Mesothelial cell of epicardium (in vitro differentiated cells): Measurements from ENCODE around the gene RAB26. TPM values are rescaled to one million over a fixed set of nuclear protein-coding genes. Genes with fewer than 3 reads are reported as not detected.

ENCODE experiments used
- DNase-seq, 2 experiments: peaks; one replicate each; pipeline ENCODE4 v3.0.0; 2021; ENCODE audit warnings: low spot score in 2 of 2; ENCODE audit not compliant: unreplicated experiment in 2 of 2
- H3K27ac Mint-ChIP-seq: 2 replicates; pipeline ENCODE4 v1.8.0; 2021; ENCODE audit warnings: mixed read lengths
- H3K27me3 Mint-ChIP-seq: 2 replicates; pipeline ENCODE4 v1.8.0; 2021; ENCODE audit warnings: low read depth, mixed read lengths
- H3K36me3 Mint-ChIP-seq: 2 replicates; pipeline ENCODE4 v1.8.0; 2021; ENCODE audit warnings: mixed read lengths
- H3K4me1 Mint-ChIP-seq: 2 replicates; pipeline ENCODE4 v1.8.0; 2021; ENCODE audit warnings: mixed read lengths
- H3K4me3 Mint-ChIP-seq: 2 replicates; pipeline ENCODE4 v1.8.0; 2021; ENCODE audit warnings: mild to moderate bottlenecking, moderate library complexity, mixed read lengths
- H3K9me3 Mint-ChIP-seq: 2 replicates; pipeline ENCODE4 v1.8.0; 2021; ENCODE audit warnings: mixed read lengths
- CTCF ChIP-seq: fragments of 200-600 bp; sonication (generic); IDR thresholded peaks from one replicate; pipeline ENCODE4 v1.5.0; 2021; ENCODE audit warnings: antibody characterized with exemption; ENCODE audit not compliant: unreplicated experiment
- total RNA-seq: library from RNA; stranded (reverse); gene quantifications from 3 replicates; pipeline ENCODE4 v1.2.1, GENCODE V29; 2021

Gene RAB26
- total RNA-seq, 1 donor from 2014 or later: 1.5 TPM

DNA sequence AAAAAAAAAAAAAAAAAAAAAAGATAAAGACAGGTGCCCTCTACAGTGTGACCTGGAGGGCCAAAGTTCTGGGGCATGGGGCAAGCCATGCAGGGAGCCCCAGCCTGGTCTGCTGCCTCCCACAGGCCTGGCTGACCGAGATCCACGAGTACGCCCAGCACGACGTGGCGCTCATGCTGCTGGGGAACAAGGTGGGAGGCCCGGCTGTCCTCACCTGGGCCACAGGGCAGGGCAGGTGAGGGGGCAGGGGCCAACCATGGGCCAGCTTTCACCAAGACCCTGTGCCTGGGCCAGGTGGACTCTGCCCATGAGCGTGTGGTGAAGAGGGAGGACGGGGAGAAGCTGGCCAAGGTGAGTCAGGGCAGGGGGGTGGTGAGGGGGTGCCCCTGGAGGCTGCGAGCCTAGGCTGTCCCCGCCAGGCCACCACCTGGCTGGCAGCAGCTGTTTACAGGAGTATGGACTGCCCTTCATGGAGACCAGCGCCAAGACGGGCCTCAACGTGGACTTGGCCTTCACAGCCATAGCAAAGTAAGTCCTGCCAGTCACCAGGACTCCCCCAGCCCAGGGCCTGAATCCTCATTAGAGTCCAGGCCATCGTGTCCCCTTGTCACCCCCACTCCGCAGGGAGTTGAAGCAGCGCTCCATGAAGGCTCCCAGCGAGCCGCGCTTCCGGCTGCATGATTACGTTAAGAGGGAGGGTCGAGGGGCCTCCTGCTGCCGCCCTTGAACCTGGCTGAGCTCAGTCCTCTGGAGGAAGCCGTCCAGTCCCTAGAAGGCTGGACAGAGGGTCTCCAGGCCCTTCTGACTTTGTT lies 4.5 kb downstream of the RAB26 start:
- Mint-ChIP-seq H3K4me1 (peaks cover 64% of the 10 kb centered on the region), H3K9me3 (no peaks in the 10 kb centered on the region), H3K4me3 (peak overlapping the region; percentile 89), H3K27me3 (no peaks in the 10 kb centered on the region), H3K36me3 (peaks cover 4% of the 10 kb centered on the region), H3K27ac (peak overlapping the region; percentile 87)
- DNase-seq: no peak
- TF ChIP-seq CTCF: no peak

GRCh38 chr16:2154533-2155090 lies 6.2 kb downstream of the RAB26 start:
- Mint-ChIP-seq H3K4me3 (peak overlapping the region; percentile 89), H3K9me3 (no peaks in the 10 kb centered on the region), H3K27me3 (no peaks in the 10 kb centered on the region), H3K4me1 (peaks cover 59% of the 10 kb centered on the region), H3K27ac (peak overlapping the region; percentile 87), H3K36me3 (peaks cover 4% of the 10 kb centered on the region)
- peak in 1 of 2 experiments; percentile 54 for DNase-seq
- no peak for TF ChIP-seq CTCF

DNA sequence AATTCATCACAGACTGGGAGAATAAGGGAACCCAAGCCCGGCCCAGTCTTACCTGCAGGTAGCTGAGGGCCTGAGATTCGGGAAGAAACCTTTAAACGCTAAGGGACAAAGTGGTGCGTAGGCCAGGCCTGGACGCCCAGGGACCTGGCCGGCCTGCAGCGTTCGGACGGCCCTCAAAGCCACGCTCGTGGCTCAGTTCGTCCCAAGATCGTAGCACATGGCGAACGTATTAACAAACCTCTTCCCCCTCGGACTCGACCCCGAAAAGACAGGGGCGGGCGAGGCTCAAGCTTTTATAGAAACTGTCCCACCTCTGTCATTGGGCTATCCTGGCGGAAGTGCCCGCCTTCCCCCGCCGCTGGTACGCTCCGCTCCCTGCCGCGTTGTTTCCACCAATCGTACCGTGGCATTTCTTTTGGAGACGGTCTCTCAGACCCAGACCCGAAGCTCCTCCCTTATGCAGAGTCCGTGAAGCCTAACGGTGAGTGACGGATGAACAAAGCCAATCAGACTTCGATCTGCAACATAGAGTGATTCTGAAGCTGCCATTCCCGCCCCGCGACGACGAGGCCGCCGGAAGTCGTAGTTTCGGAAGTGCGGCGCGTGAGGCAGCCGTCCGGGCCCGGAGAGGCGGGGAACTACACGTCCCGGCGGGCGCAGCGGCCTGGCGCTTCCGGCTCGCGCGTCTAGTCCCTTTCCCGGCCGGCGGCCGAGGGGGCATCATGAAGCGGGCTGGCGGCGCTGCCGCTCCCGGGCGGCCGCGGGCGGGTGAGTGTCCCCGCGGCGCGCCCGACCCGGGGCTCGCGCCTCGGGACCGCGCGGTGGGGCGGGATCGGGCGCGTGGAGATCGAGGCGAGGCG lies 6.9 kb downstream of the RAB26 start, which contains the start of gene TRAF7:
TRAF7 (plus strand) TSS at position 692 of the 860 bp plus-strand sequence. CDS start 8,139 bp downstream, outside the sequence.
- peak within 1 kb of the TSS; percentile 96 for H3K4me3 Mint-ChIP-seq
- no peaks in the 10 kb centered on the region for H3K9me3 Mint-ChIP-seq
- peak; percentile 95 to 97 for DNase-seq
- no peaks in the 10 kb centered on the region for H3K27me3 Mint-ChIP-seq
- peaks cover 4% of the 10 kb centered on the region for H3K36me3 Mint-ChIP-seq
- TF ChIP-seq CTCF: no peak
- peaks cover 52% of the 10 kb centered on the region for H3K4me1 Mint-ChIP-seq
- peak within 1 kb of the TSS; percentile 94 for H3K27ac Mint-ChIP-seq

DNA sequence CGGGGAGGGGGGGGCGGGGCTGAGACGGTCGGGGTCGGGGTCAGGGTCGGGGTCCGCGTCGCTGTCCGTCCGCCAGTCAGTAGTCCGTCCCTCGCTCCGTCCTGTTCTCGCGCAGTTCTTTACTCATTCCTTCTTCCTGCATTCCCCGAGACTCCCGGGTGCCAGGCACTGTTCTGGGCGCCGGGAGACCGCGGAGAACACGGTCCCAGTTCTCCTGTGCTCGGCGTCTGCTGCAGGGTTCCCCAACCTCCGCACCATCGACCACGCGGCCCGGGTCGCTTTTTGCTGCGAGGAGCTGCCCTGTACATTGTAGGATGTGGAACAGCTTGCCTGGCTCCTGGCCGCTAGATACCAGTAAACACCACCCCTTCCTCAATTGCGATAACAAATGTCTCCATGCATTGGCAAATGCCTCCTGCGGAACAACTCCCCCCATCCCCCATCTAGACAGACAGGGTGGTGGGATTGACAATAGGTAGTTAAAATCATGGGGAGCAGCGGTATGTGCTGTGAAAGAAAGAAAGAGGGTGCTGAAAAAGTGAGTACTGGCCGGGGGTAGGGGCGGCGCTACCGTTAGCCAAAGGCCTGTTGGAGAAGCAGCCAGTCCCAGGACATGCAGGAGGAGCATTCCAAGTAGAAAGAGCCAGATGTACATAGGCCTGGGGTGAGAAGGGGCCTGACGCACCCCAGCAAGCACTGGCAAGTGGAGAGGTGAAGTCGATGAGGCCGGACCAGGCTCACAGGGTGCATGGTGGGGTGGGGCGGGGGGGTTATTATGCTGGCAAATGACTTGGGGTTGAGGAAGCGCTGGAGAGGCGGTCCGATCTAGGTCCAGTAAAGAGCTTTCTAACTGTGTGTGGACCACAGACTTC lies 7.8 kb downstream of the RAB26 start:
- Mint-ChIP-seq H3K4me1 (peaks cover 45% of the 10 kb centered on the region), H3K27ac (peak overlapping the region; percentile 94), H3K27me3 (no peaks in the 10 kb centered on the region), H3K4me3 (peak overlapping the region; percentile 96), H3K36me3 (peaks cover 2% of the 10 kb centered on the region), H3K9me3 (no peaks in the 10 kb centered on the region)
- DNase-seq: peak in 1 of 2 experiments; percentile 50
- no peak for TF ChIP-seq CTCF

DNA sequence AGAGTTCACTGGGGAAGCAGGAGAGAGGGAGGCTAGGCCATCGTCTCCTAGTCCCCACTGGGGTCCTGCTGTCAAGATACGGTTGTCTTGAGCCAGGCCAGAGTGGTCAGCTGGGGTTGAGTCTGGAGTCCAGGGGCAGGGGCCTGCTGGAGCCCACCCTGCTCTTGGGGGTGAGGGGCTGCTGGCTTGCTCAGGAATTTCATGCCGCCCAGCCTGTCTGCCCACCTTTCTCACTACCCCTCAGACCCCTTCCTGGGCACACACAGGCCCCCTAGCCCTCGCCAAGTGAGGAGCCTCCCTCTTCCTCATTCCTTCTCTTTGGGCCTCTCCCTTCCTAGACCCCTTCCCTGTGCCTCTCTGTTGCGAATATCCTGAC lies 8.4 kb downstream of the RAB26 start:
- no peak for TF ChIP-seq CTCF
- Mint-ChIP-seq H3K4me1 (peaks cover 38% of the 10 kb centered on the region), H3K36me3 (no peaks in the 10 kb centered on the region), H3K27me3 (no peaks in the 10 kb centered on the region), H3K9me3 (no peaks in the 10 kb centered on the region), H3K4me3 (peak overlapping the region; percentile 96), H3K27ac (peak overlapping the region; percentile 94)
- no peak for DNase-seq
